Duodenal mucosa (tissue), 2 donors: ENCODE results near the gene PATZ1.

Experiments used
- H3K27ac ChIP-seq: one replicate; pipeline ENCODE4 v1.7.0; 2013; ENCODE audit warnings: low read depth, low read length
- H3K27me3 ChIP-seq, 2 donors: one replicate each; pipeline ENCODE4 v1.7.0; 2013; ENCODE audit warnings: low read length in 2 of 2, control low read depth in 1 of 2; ENCODE audit not compliant: insufficient read depth in 2 of 2, control insufficient read depth in 1 of 2
- H3K36me3 ChIP-seq, 2 donors: one replicate each; pipeline ENCODE4 v1.7.0; 2013; ENCODE audit warnings: low read length in 2 of 2, control low read depth in 1 of 2; ENCODE audit not compliant: insufficient read depth in 2 of 2, control insufficient read depth in 1 of 2
- H3K4me1 ChIP-seq, 2 donors: one replicate each; pipeline ENCODE4 v1.7.0; 2013; ENCODE audit warnings: low read length in 2 of 2, control low read depth in 1 of 2; ENCODE audit not compliant: insufficient read depth in 2 of 2, control insufficient read depth in 1 of 2
- H3K4me3 ChIP-seq, 2 donors: one replicate each; pipeline ENCODE4 v1.7.0; 2013; ENCODE audit warnings: low read length in 2 of 2, low read depth in 1 of 2
- H3K9ac ChIP-seq, 2 donors: one replicate each; pipeline ENCODE4 v1.7.0; 2013; ENCODE audit warnings: low read length in 2 of 2, low read depth in 1 of 2
- H3K9me3 ChIP-seq, 2 donors: one replicate each; pipeline ENCODE4 v1.7.0; 2013; ENCODE audit warnings: low read length in 2 of 2, control low read depth in 1 of 2; ENCODE audit not compliant: control insufficient read depth in 1 of 2

The PATZ1 gene

DNA sequence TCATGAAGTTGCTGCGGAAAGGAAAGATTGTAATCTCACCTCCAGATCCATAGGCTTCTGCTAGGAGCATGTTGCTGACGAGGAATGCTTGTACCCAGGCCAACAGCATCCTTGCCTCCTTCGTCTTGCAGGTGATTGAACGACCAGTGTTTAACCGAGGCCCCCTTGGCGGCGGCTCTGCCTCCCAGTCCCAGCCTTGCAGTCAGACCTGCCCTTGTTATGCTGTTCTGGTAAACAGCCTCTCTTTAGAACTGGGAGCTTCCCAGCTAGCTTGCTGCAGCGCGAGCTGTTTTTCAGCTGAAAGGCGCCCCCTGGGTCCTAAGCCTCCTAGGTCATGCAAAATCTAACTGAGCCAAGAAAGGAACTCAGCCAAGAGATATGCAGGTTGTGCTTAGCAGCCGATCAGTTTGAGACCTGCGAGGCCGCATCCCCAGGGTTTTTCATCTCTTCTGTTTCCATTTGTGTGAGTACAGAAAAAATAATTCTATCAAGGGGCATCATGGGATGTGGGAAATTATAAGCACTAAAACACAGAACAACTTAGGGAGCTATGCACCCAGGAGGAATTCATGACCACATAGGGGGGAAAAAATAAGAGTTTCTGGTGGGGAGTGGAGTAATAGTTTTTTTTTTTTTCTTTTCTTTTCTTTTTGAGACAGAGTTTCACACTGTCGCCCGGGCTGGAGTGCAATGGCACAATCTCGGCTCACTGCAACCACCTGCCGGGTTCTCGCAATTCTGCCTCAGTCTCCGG is 53.7 kb downstream of the PATZ1 start, which contains the start of gene PIK3IP1:
TSS of gene PIK3IP1 (minus strand) at position 253 of the 754 bp plus-strand sequence. CDS start at position 109, 144 bp downstream.
- Histone ChIP-seq H3K4me1 (peaks cover 48 to 56% of the 10 kb centered on the region in 2 donors), H3K27ac (peak within 1 kb of the TSS; percentile 99), H3K9me3 (no peaks in the 10 kb centered on the region), H3K27me3 (no peaks in the 10 kb centered on the region), H3K9ac (peak within 1 kb of the TSS; percentile 93 to 94), H3K4me3 (peak within 1 kb of the TSS; percentile 91 to 98), H3K36me3 (peaks cover 9 to 15% of the 10 kb centered on the region in 2 donors)

GRCh38 chr22:31291481-31292235 is 54.5 kb downstream of the PATZ1 start:
- Histone ChIP-seq H3K27ac (peak overlapping the region; percentile 99), H3K4me3 (peak overlapping the region; percentile 91 to 98), H3K36me3 (peaks cover 10 to 16% of the 10 kb centered on the region in 2 donors), H3K9me3 (no peaks in the 10 kb centered on the region), H3K4me1 (peaks cover 42 to 54% of the 10 kb centered on the region in 2 donors), H3K27me3 (no peaks in the 10 kb centered on the region), H3K9ac (peak overlapping the region; percentile 93 to 94)

GRCh38 chr22:31290494-31291471 is 55.4 kb downstream of the PATZ1 start:
- H3K36me3 ChIP-seq: peaks cover 16 to 23% of the 10 kb centered on the region in 2 donors
- peak overlapping the region; percentile 99 for H3K27ac ChIP-seq
- no peaks in the 10 kb centered on the region for H3K27me3 ChIP-seq
- no peaks in the 10 kb centered on the region for H3K9me3 ChIP-seq
- H3K4me1 ChIP-seq: peaks cover 33 to 52% of the 10 kb centered on the region in 2 donors
- H3K4me3 ChIP-seq: peak overlapping the region; percentile 91 to 98
- H3K9ac ChIP-seq: peak overlapping the region; percentile 93 to 94

DNA sequence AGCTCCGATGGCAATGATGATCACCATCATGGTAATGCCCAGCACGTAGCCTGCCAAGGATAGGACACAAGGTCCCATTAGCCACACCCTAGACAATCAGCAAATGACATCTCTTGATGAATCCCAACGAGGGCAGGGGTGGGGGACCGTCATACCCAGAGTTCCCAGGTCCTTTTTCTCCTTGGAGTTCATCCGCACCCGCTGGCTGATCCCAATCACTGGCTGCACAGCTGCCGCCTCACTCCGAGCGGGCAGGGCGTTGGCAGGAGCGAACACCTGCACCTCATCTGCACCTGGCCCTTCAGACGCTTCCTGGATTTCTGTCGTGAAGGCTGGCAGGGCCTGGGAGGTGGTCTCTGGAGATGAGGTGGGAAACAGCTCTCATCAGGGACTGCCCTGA is 56.8 kb downstream of the PATZ1 start:
- Histone ChIP-seq H3K27ac (peak overlapping the region; percentile 62), H3K36me3 (peaks cover 21 to 32% of the 10 kb centered on the region in 2 donors), H3K9ac (peak overlapping the region; percentile 93 to 94), H3K4me3 (peak overlapping the region; percentile 71 to 98), H3K4me1 (peaks cover 38 to 54% of the 10 kb centered on the region in 2 donors), H3K9me3 (no peaks in the 10 kb centered on the region), H3K27me3 (no peaks in the 10 kb centered on the region)

DNA sequence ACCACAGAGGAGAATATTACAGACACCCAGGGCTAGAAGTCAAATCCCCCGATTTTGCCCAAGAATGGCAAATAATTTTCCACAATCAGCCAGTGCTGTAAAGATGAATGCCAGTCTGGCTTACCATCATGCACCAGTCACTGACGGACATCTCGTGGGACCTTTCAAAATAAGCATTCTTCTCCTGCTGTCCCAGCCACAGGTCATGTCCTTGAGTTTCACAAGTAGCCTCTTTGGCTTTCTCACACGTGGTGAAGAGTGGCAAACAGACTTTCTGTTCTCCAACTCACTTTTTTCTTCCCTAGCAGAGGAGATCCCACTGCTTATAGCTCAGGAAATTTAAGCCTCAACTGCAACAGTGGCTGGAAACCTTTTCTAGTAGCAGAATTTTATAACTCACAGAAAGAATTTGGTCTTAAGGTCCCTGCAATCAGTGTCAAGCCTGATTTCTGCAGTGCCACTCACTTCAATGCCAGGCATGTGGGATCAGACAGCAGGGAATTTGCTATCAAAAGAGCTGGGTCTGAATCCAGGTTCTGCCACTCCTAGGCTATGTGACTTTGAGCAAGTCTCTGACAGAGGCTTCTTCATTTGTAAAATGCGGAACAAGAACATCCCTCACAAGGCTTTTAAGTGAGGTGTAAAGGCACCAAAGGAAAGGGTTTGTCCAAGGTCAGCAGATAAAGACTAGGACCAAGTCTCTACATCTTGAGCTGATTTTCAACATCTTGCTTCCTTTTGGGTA is 57.5 kb downstream of the PATZ1 start:
- Histone ChIP-seq H3K9me3 (no peaks in the 10 kb centered on the region), H3K27me3 (no peaks in the 10 kb centered on the region), H3K4me3 (peak overlapping the region; percentile 71 to 98), H3K36me3 (peaks cover 24 to 36% of the 10 kb centered on the region in 2 donors), H3K4me1 (peaks cover 38 to 56% of the 10 kb centered on the region in 2 donors), H3K9ac (peak overlapping the region; percentile 93 to 94), H3K27ac (peak overlapping the region; percentile 37)

DNA sequence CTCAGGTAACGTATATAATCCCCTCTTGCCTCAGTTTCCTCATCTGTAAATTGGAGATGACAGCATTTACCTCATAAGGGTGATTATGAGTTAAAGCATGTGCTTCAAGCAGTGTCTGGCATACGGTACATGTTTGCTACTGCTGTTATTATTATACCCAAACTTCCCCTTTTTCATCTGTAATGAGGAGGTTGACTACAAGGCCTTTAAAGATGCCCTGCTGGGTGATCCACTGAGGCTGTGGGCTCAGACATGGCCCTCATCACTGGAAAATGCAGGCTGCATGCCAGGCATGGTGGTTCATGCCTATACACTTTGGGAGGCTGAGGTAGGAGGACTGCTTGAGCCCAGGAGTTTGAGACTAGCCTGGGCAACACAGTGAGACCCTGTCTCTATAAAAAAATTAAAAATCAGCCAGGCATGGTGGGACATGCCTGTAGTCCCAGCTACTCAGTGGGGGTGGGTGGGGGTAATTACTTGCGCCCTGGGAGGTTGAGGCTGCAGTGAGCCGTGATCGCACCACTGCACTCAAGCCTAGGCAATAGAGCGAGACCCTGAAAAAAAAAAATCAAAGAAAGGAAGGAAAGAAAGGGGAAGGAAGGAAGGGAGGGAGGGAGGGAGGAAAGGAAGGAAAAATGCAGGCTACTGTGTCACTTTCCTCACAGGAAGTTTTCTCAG is 58.2 kb downstream of the PATZ1 start:
- Histone ChIP-seq H3K4me3 (peak overlapping the region in 1 of 2 donors; percentile 5), H3K4me1 (peaks cover 38 to 49% of the 10 kb centered on the region in 2 donors), H3K27ac (no peak overlapping the region), H3K27me3 (no peaks in the 10 kb centered on the region), H3K9me3 (no peaks in the 10 kb centered on the region), H3K36me3 (peaks cover 25 to 43% of the 10 kb centered on the region in 2 donors), H3K9ac (no peak overlapping the region)

GRCh38 chr22:31286360-31287255 is 59.5 kb downstream of the PATZ1 start:
- H3K9me3 ChIP-seq: no peaks in the 10 kb centered on the region
- H3K36me3 ChIP-seq: peaks cover 38 to 57% of the 10 kb centered on the region in 2 donors
- no peak overlapping the region for H3K4me3 ChIP-seq
- H3K9ac ChIP-seq: peak overlapping the region in 1 of 2 donors; percentile 20
- H3K27me3 ChIP-seq: no peaks in the 10 kb centered on the region
- H3K27ac ChIP-seq: peak overlapping the region; percentile 47
- H3K4me1 ChIP-seq: peaks cover 33 to 37% of the 10 kb centered on the region in 2 donors
